Head of caudate nucleus (tissue), 42 donors: Measurements from ENCODE around the gene POLDIP3.
"Not testable (repeated sequence)": the region's sequence is repeated elsewhere in the genome, so short reads cannot be mapped to it uniquely, and the experiment has no call there.

ENCODE experiments used
- DNase-seq, 42 donors: peaks; one replicate each; pipeline versions ENCODE4 v3.0.0 to v3.0.0-alpha.2; 2020 to 2021; ENCODE audit warnings: mixed read lengths in 7 of 42
- intact Hi-C: fragments of 100-400 bp; cut with DNase I; formaldehyde crosslinking; loops from one replicate; pipeline ENCODE4 v1.15.0; 2022

Gene POLDIP3

DNA sequence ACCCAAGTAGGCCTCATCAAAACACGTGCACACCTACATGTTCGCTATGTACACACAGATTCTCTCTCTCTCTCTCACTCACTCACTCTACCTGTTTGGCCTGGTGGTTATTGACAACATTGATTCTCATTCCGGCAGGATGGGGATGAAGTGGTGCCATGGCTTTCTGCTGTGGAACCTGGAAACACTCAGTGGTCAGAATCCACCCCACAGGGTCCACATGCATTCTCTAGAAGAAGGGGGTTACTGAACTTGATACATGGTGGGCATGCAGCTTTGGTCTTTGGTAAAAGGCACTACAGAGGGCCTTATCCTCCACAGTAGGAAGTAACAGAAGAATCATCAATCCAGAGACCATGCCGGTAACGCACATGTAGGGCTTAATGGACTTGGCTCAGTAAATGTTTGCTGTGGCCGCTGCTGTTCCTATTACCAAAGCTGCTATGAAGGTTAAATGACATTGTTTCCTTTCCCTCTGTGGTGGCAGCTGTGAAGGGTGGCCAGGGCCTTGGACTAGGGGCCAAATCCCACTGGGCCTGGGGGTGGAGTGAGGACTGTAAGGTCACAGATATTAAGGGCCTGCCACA lies 12.7 kb downstream of the POLDIP3 start:
- DNase-seq, result no peak
- intact Hi-C loops, result no loop called here

DNA sequence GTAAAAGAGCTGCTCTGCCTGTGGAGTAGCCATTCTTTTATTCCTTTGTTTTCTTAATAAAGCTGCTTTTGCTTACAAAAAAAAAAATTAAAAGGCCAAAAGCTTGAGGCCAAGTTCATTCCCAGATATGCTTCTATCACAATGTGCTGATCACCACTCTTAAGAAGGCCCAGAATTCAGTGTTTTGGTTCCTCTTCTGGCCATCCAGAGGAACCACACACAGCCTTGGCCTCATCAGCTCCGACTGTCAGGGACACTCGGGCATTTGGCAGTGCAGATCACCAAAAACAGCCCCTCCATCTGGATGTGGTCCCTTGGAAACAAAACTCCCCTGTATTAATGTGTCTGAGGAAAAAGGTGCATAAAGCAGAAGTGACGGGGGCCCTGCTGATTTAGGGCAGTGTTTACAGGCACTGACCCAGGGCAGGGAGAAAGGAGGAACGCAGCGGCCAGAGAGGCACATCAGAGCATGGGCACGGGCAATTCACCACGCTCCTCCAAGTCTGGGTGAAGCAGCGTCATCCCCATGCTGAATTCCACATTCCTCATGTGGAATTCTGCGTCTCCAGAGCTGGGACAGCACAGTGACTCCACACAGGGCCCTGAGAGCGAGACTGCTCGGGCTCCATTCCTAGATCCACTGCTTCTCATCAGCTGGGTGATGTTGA lies 17.7 kb downstream of the POLDIP3 start:
- no peak for DNase-seq
- intact Hi-C loops, result no loop called here

DNA sequence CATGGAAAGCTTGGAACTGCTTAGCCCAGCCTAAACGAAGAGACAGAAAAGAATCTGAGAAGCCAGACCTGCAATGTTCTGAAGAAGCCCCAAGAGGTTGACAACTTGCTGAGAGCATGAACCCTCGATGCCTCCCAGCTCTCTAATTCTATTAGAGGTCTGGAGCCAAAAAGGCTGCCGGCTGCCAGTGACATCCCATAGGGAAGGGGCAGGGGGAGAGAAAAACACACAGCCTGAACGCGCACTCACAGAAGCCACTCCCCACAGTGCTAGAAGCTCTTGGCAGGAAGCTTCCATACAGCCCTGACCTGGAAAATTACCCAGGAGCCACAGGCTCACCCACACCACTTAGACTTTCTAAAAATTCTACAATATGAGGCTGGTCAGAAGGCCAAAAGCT lies 18.3 kb downstream of the POLDIP3 start:
- no peak for DNase-seq
- intact Hi-C loops, result no loop called here

DNA sequence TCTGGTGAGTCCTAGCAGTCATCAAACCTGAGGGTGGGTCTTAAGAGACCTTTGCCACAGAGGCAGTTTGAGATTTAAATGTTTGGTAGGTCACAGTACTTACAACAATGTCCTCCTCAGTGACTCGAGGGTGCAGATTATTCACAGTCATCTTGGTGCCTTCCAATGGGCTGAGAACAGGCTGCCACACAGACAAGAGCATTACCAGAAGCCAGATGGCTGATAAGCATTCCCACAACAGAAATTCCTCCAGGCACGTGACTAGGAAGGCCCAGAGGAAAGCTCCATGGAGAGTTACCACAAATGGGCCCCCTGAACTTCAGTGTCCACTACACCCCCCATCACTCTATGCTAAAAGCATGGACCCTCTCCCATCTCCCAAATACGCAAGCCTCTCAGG lies 19.2 kb downstream of the POLDIP3 start:
- intact Hi-C loops, result no loop called here

GRCh38 chr22:42591987-42592386 lies 22.7 kb downstream of the POLDIP3 start:
- no peak for DNase-seq
- intact Hi-C loops, result no loop called here

More for the DNA sequence above, 19.2 kb downstream of the POLDIP3 start:
- no peak for DNase-seq

DNA sequence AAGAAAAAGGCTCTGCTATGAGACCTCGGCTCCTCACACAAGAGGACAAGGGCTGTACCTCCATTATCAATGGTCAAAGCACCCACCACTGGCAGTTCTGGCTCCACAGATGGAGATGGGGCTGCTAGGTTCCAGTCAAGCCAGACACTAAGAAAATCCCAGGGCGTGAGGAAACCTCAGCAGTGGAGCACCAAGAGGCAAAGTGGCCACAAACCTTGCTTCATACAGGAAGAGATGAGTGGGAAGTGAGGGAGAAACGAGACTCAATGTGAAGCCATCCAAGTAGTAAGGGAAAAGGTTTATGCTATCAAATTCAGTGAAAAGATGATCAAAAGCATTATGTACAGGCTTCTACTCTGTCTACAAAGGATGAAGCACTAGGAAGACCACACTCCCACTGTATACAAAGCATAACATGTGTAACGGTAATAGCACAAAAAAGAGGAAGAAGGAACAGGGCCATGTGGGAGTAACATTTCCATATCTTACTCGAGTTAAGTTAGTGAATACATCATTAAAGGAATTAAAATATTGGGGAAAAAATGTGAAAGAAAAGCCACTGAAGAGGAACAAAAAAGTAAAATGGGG lies 27.0 kb downstream of the POLDIP3 start:
- no peak for DNase-seq
- intact Hi-C loops, result no loop called here

DNA sequence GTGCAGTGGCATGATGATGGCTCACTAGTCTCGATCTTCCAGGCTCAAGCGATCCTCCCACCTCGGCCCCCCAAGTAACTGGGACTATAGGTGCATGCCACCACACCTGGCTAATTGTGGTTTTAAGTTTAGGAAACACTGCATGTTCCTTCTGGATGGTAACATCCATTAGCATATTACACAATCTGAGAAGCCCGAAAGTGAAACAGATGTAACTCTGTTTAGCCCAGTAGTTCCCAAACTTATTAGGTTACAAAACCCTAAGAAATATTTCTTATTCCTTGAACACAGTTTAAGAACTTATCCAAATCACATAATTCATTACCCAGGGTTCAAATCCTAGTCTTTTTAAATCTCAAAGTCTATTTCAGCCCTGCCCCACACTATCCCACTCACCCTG lies 28.3 kb downstream of the POLDIP3 start:
- intact Hi-C loops, result no loop called here
- DNase-seq, result no peak

DNA sequence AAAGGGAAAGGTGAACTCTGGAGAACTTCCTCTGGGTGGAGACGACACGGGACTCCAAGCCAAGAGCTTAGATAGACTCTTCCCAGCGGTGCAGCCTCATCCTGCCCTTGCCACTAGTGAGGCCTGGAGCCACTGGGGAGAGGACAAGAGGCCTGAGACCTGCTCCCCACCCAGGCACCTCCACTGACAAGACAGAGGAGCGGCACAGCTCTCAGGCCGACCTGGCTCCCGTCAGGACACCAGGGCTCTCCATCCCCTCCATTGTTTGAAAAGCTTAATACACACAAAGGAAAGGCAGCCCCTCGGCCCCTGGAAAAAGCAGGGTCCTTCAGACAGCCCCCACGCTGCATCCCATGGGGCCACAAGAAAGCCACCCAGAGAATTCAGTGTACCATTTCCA lies 29.6 kb downstream of the POLDIP3 start:
- intact Hi-C loops, result no loop called here
- DNase-seq, result no peak

DNA sequence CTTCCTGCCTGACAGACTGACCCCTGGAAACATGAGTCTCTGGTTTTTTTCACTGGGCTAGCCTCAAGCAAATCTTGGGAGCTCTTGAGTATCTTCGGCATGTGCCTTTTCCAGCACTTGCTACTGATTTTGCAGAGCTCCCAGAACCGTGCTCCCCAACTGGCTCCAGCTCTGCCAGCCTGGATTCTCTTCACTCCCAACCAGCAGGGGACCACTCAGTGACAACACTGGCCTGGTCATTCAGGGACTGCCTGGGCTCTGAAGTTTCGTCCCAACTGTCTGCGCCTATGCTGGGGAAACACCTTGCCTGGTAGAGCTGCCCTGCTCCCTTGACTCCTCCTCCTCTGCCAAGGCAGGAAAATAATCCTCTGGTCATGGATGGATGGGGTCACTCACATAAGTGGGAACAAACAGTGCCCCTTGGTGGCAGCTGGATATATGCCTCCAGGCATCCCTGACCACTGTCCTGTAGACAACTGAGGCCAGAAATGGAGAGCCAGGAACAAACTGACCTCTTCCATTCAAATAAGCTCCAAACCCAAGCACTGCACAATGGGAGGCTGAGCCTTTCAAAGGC lies 30.2 kb downstream of the POLDIP3 start:
- DNase-seq, result no peak
- intact Hi-C loops, result no loop called here

DNA sequence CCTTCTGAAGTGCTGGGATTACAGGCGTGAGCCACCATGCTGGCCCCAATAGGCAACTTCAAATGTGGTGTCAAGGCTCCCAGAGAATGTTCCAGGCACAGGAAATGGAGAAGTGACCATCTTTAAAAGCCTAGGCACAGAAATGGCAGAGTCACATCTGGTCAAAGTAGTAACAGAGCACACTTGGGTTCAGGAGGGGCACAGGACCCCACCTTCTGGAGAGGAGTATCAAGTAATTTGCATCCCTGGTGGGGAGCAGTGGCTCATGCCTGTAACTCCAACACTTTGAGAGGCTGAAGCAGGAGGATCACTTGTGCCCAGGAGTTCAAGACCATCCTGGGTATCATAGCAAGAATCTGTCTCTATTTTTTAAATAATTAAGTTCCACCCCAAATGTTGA lies 31.7 kb downstream of the POLDIP3 start:
- intact Hi-C loops, result no loop called here
- DNase-seq, result no peak

GRCh38 chr22:42581762-42582716 lies 32.6 kb downstream of the POLDIP3 start:
- peak; percentile 51 to 93 (median 84) for DNase-seq
- intact Hi-C loops, result no loop called here

DNA sequence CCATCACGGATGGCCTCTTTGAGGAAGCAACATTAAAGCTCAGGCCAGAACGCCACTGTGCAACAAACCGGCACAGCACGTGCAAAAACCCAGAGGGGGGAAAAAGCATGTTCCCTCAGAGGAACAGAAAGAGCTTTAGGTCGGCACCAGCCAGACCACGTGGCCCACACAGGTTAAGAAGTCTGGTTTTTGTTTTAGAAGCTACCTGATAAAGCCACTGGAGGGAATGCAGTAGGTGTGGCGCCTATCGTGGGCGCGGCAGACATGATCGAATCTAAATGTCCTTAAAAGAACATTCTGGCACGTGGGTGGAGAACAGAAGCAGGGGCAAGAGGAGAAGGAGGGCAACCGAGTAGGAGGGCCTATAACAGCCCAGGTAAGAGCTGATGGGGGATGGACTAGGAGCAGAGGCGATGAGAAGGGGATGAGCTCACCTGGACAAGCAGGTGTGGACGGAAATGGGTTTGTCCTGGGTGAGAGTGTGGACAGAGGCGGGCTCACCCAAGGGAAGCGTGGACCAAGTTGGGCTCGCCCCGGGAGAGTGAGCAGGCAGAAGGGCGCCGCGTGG lies 33.4 kb downstream of the POLDIP3 start:
- DNase-seq, intact Hi-C loops: not testable (repeated sequence)

DNA sequence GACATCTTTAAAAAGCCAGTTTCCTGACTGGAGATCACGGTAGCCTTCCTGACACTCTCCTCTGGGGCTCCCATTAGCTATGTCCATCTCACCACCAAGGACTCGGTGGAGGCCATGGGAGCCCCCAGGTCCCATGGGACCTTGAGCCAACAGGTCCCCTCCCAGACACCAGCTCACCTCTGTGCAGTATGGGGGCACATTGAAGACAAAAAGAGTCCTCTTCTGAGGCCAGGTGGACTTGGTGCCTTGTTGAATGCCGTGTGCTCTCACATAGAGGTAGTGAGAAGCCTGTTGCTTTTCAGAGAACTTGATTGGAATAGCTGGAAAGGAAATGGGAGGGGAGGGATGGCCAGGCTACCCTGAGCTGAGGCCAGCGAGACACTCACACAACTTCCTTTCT lies 34.6 kb downstream of the POLDIP3 start:
- intact Hi-C loops, result not testable (repeated sequence)

DNA sequence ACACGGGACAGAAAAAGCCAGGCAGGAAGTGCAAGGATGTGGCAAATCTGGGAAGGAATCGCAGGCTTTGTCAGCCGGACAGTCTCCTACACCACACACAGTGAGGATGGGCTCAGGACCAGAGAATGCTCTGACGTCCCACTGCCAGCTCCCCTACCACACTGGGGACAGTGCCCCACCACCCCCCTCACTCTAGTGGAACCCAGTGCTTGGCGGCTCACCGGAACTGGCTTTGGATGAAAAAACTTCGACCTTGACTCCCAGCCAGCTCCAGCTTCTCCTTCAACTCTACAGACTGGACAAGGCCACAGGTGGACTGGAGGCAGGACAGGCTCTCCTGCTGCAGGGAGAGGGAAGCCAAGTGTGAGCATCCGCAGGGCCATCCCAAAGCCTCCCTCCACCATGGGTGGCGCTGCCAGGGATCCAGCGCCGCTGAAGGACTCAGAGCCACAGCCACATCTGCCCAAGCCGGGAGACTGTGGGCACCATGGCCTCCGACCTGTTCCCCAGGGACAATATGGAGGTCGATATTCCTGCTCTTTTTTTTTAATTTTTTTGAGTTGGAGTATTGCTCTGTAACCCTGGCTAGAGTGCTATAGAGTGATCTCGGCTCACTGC lies 37.0 kb downstream of the POLDIP3 start:
- DNase-seq, result no peak
- intact Hi-C loops, result no loop called here

More for the DNA sequence above, 34.6 kb downstream of the POLDIP3 start:
- not testable (repeated sequence) for DNase-seq

DNA sequence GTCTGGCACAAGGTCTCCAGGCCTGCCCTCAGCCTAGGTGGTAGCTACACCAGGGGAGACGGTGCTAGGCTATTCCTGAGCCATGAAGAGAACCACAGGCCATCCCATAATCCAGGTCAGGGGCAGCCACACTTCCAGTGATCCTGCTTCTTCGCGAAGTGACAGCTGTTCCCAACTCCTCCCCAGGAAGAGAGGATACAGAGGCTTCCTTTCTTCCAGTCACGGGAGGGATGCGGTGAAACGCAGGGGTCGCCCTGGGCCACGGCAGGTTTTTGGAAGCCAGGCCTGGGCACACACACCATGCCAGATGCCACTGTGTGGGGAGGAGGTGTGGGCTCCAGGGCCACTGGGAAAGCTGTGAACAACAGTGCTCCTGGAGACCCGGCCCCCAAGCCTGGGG lies 37.5 kb downstream of the POLDIP3 start:
- DNase-seq, intact Hi-C loops: not testable (repeated sequence)

GRCh38 chr22:42575996-42576574 lies 38.6 kb downstream of the POLDIP3 start:
- intact Hi-C loops, DNase-seq: not testable (repeated sequence)

GRCh38 chr22:42574468-42574867 lies 40.2 kb downstream of the POLDIP3 start:
- DNase-seq, intact Hi-C loops: not testable (repeated sequence)

- DNase-seq, intact Hi-C loops: not testable (repeated sequence)
These were observed 40.6 kb downstream of the POLDIP3 start for GRCh38 chr22:42574046-42574445.
